ENCODE results near the gene COX18.

COX18 gene

DNA sequence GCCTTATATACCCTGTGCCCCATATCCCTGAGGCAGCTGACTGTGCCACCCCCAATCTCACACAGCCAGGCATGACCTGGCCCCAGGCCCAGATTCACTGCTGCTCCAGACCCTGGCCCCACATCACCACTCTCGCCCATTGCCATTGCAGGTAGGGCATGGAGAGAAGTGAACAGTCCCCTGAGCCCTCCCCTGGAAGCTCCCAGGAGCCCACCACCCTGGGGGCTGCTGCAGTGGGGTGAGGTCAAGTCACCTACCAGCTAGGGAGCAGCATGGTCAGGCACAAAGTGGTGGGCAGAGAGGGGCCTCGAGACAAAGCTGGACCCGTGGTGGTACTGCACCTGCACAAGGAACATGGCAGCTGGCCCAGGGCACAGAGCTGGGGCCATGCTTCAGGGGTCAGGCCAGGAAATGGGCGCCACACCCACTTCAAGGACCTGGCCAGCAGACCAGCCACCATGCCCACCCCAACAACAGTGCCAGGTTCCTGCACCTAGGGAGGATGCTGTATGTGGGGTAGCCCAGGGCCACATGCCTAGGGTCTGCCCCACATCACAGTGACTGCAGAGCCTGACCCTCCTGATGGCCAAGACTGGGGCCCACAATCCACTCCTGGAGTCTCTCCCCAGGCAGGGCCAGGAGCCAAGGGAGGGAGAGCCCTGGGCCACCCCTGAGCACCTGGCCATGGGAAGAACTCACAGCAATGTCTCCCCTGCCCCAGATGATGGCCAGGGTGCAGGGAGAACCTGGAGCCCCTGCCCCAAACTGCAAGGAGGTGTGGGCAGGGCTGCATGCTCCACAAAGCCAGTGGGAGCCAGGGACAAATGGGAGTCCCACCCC is 58.5 kb downstream of the COX18 start:
- H3K9me3 ChIP-seq (ENCODE audit: low read depth, low read length) = no peaks in the 10 kb centered on the region
- no peak overlapping the region for H3K9ac ChIP-seq (ENCODE audit: insufficient read length)
- no peak overlapping the region for H3K4me3 ChIP-seq
- TF ChIP-seq FOXP2 (optimal IDR thresholded peaks at IDR 0.05; ENCODE audit: control extremely low read depth, extremely low read length, insufficient read depth) = no peak
- TF ChIP-seq POLR2AphosphoS5 (IDR thresholded peaks at IDR 0.05; ENCODE audit: borderline replicate concordance, low read depth, low read length) = no peak
- no peak for TF ChIP-seq EZH2 (IDR thresholded peaks at IDR 0.05)
- DNase-seq (ENCODE audit: low read depth, low spot score) = no peak
- no peak overlapping the region for H3K27ac ChIP-seq
- no peaks in the 10 kb centered on the region for H3K36me3 ChIP-seq (ENCODE audit: insufficient read depth, low read length)

DNA sequence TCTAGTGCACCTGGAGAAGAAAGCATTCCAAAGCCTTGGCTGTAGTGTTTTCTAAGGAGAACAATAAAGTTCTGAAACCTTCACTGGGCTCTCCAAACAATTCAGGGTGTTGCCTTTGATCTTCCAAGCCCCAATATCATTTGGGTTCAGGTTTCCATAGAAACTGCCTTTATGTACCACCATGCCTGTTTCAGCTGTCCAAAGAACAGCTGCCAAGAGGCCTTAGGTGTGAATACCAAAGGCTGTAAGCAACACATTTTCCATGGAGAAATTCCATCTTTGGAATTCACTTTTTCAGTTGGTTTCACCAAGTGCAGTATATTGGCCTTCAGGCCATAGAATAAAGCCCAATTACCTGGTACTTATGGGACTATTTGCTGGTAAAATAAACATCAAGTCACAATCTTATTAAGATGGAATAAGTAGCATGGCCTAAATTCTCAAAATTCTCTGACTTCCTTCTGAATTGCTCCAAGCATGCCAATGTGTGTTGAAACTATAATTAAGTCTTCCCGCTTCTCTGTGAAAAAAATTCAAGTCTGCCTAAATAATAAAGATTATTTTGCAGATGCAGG is 61.9 kb downstream of the COX18 start:
- TF ChIP-seq POLR2AphosphoS5 (IDR thresholded peaks at IDR 0.05; ENCODE audit: borderline replicate concordance, low read depth, low read length) = no peak
- TF ChIP-seq EZH2 (IDR thresholded peaks at IDR 0.05) = no peak
- no peak for TF ChIP-seq FOXP2 (optimal IDR thresholded peaks at IDR 0.05; ENCODE audit: control extremely low read depth, extremely low read length, insufficient read depth)
- Histone ChIP-seq H3K9me3 (ENCODE audit: low read depth, low read length) (no peaks in the 10 kb centered on the region), H3K36me3 (ENCODE audit: insufficient read depth, low read length) (no peaks in the 10 kb centered on the region), H3K4me3 (no peak overlapping the region), H3K27ac (no peak overlapping the region), H3K9ac (ENCODE audit: insufficient read length) (no peak overlapping the region)
- no peak for DNase-seq (ENCODE audit: low read depth, low spot score)

DNA sequence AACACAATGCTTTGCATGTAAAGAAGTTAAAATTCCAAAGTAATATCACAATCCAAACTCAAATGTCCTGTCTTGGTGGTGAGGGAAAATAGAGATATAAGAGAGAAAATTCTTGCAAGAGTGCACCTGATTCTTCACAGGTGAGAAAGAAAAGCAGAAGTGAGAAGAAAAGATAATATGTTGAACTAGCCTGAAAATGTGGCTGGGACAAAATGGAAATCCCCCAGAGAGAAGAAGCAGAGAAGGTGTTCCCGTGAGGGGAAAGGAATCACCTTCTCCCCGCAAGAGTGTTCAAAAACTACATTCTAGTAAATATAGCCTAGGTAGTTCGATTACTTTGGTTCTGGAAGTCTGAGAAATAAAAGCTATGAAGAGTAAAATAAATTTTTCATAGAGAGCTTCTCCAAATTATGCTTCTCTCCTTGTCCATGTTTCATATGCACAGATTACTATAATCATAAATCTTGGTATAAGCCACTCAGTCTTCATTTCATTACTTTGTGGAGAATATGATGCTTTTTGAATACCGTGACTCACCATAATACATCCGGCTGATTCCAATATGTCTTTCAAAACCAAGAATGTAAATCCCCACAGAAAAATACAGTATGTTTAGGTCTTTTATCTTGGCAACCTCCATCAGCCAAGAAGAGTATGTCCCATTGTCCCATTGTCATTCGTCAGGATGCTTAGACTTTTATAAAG is 63.1 kb downstream of the COX18 start:
- no peak for DNase-seq (ENCODE audit: low read depth, low spot score)
- no peak for TF ChIP-seq POLR2AphosphoS5 (IDR thresholded peaks at IDR 0.05; ENCODE audit: borderline replicate concordance, low read depth, low read length)
- TF ChIP-seq FOXP2 (optimal IDR thresholded peaks at IDR 0.05; ENCODE audit: control extremely low read depth, extremely low read length, insufficient read depth) = no peak
- TF ChIP-seq EZH2 (IDR thresholded peaks at IDR 0.05) = no peak
- no peak overlapping the region for H3K9ac ChIP-seq (ENCODE audit: insufficient read length)
- no peak overlapping the region for H3K27ac ChIP-seq
- H3K4me3 ChIP-seq = no peak overlapping the region
- no peaks in the 10 kb centered on the region for H3K36me3 ChIP-seq (ENCODE audit: insufficient read depth, low read length)
- no peaks in the 10 kb centered on the region for H3K9me3 ChIP-seq (ENCODE audit: low read depth, low read length)

DNA sequence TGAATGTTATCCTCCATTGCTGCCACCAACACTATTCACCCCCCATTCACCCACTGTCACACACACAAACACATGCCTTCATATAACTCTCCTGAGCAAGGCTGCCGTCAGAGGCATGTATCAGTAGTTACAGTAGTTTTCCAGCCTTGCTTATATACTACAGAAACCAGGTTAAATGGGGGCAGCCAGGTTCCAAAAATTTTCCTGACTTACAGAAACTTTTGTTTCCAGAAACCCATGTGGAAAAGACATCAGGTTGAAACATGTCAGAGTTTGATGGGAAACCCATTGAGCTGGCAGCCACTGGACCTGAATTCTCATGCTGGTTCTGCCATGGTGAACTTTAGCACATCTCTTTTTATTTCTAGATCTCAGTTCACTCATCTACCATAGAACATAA is 64.0 kb downstream of the COX18 start:
- H3K9ac ChIP-seq (ENCODE audit: insufficient read length) = no peak overlapping the region
- TF ChIP-seq POLR2AphosphoS5 (IDR thresholded peaks at IDR 0.05; ENCODE audit: borderline replicate concordance, low read depth, low read length) (no peak), EZH2 (IDR thresholded peaks at IDR 0.05) (no peak), FOXP2 (optimal IDR thresholded peaks at IDR 0.05; ENCODE audit: control extremely low read depth, extremely low read length, insufficient read depth) (no peak)

More for the DNA sequence above, 64.0 kb downstream of the COX18 start:
- Histone ChIP-seq H3K9me3 (ENCODE audit: low read depth, low read length) (no peaks in the 10 kb centered on the region), H3K36me3 (ENCODE audit: insufficient read depth, low read length) (no peaks in the 10 kb centered on the region), H3K27ac (no peak overlapping the region), H3K4me3 (no peak overlapping the region)
- DNase-seq (ENCODE audit: low read depth, low spot score) = no peak

Measured in SK-N-MC (cell line).